Ovary (tissue), 10 donors: ENCODE measurements around the gene RNASE13. TPM values are rescaled to one million over a fixed set of nuclear protein-coding genes. Genes with fewer than 3 reads are reported as not detected.

ENCODE experiments used
- DNase-seq, 5 donors: peaks; one replicate each; pipeline ENCODE4 v3.0.0-alpha.2; 2019 to 2020
- H3K27ac ChIP-seq, 2 donors: fragments of 200-600 bp; one replicate each; pipeline versions ENCODE4 v1.5.1 to v1.8.0; 2019 to 2022
- H3K27me3 ChIP-seq: fragments of 200-600 bp; one replicate; pipeline ENCODE4 v1.8.0; 2022
- H3K36me3 ChIP-seq: fragments of 200-600 bp; sonication (generic); one replicate; pipeline ENCODE4 v1.5.1; 2019
- H3K4me1 ChIP-seq: one replicate; pipeline ENCODE4 v1.8.1; 2013; ENCODE audit warnings: mild to moderate bottlenecking, moderate library complexity; ENCODE audit not compliant: insufficient read depth
- H3K4me3 ChIP-seq: fragments of 200-600 bp; sonication (generic); one replicate; pipeline ENCODE4 v1.5.1; 2017
- H3K9me3 ChIP-seq, 2 donors: fragments of 200-600 bp in 1 of 2; sonication (generic) in 1 of 2; one replicate each; pipeline versions ENCODE4 v1.5.1 to v1.8.1; 2013 to 2019; ENCODE audit warnings: mild to moderate bottlenecking in 1 of 2, moderate library complexity in 1 of 2
- EP300 ChIP-seq: sonication (generic); formaldehyde crosslinking; IDR thresholded peaks from one replicate; pipeline ENCODE4 v1.6.1; 2017; ENCODE audit warnings: antibody characterized with exemption
- POLR2A ChIP-seq: fragments of 450-650 bp; IDR thresholded peaks from one replicate; pipeline ENCODE4 v1.6.1; 2017; ENCODE audit warnings: antibody characterized with exemption, mild to moderate bottlenecking, moderate library complexity
- WGBS, 3 donors: extraction: QIAGEN DNeasy Blood & Tissue Kit in 1 of 3; methylation state at CpG; one replicate each; pipeline versions ENCODE4 v1.1.5 to v1.1.7; 2013 to 2017; 5-methylcytosine and 5-hydroxymethylcytosine counted together
- intact Hi-C, 4 donors: fragments of 100-400 bp; cut with DNase I; formaldehyde crosslinking; loops; one replicate each; pipeline versions ENCODE4 v1.11.0 to v1.15.1; 2022 to 2023
- long read RNA-seq, 3 donors: library from polyadenylated mRNA in 2 of 3; unstranded in 2 of 3; transcript quantifications; one replicate each; pipeline ENCODE4 v2.0.0 and lab custom pipeline, GENCODE V29; 2021 to 2026
- polyA plus RNA-seq, 2 donors: library from polyadenylated mRNA; stranded (reverse); fragments of 200-250 nt in 1 of 2; fragments of 350-450 nt in 1 of 2; fragmentation: Illumina TruSeq in 1 of 2; extraction: RNeasy Lipid Tissue Mini Kit (QIAGEN cat#74804) in 1 of 2; gene quantifications; one replicate each; pipeline ENCODE4 v1.2.3, GENCODE V29; 2013 to 2014
- total RNA-seq, 7 donors: library from RNA; depleted of rRNA in 2 of 7; stranded (reverse); fragments of >200 nt in 2 of 7; fragmentation: NEBNext Ultra II Directional in 3 of 7; extraction: Animal tissue kit (Norgen Biotek cat#: 25700) in 3 of 7; gene quantifications; one replicate each; pipeline versions ENCODE4 v1.1.0 to v1.2.4, GENCODE V29; 2016 to 2023
- TF ChIP-seq, protein P1 (sequence below), 3 donors: fragments of 450-650 bp in 2 of 3; fragments of 200-600 bp in 1 of 3; IDR thresholded peaks; one replicate each; pipeline versions ENCODE4 v1.5.1 to v1.8.0; 2016 to 2022; ENCODE audit warnings: antibody characterized with exemption in 3 of 3, mild to moderate bottlenecking in 1 of 3
- donor health status: DM: no; HTN: no; CAD: no; lungs with moderate emphysema.
- donor health status: DM: no; HTN: no; CAD: no.
- donor health status: Bipolar disorder and iron deficiency.
- donor health status: DM: yes; HTN: yes; CAD: no.
- donor health status: DM: no; HTN: no; CAD: no.
- donor health status: DM: yes; HTN: yes; CAD: no.

Gene RNASE13, protein sequence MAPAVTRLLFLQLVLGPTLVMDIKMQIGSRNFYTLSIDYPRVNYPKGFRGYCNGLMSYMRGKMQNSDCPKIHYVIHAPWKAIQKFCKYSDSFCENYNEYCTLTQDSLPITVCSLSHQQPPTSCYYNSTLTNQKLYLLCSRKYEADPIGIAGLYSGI
- not detected for total RNA-seq
- polyA plus RNA-seq, result not detected
- long read RNA-seq, donor 1, result 0 reads
- long read RNA-seq, donor 2, result 0 reads
- long read RNA-seq, donor 3, result 0 reads

DNA sequence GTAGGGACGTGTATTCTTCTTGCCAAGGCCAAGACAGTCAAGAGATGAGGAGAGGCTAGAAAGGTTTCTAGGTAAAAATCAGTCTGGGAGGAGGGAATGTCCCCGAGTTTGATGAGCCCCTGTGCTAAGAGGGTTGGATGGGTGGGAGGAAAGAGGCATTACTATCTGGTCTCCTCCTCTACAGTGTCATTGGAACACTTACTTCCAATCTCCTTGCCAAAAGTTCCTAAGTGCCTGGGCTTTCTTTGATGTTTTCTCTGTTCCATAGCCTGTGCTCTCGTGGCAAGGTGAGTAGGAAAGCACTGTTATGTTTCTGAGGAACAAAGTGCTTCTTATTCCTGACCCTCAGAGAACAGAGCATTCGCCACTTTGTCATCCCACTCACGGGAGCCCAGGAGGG, at the start of gene RNASE13:
TSS of gene RNASE13 (minus strand) at position 101 of the 400 bp plus-strand sequence. CDS start 519 bp downstream, outside the sequence.
- Histone ChIP-seq H3K4me3 (no peak within 1 kb of the TSS), H3K36me3 (no peaks in the 10 kb centered on the region), H3K9me3 (no peaks in the 10 kb centered on the region), H3K27ac (peak within 1 kb of the TSS in 1 of 2 donors; percentile 44), H3K4me1 (peaks cover 25% of the 10 kb centered on the region), H3K27me3 (no peaks in the 10 kb centered on the region)
- no peak for TF ChIP-seq POLR2A
- TF ChIP-seq EP300, result no peak
- TF ChIP-seq, protein P1, sequence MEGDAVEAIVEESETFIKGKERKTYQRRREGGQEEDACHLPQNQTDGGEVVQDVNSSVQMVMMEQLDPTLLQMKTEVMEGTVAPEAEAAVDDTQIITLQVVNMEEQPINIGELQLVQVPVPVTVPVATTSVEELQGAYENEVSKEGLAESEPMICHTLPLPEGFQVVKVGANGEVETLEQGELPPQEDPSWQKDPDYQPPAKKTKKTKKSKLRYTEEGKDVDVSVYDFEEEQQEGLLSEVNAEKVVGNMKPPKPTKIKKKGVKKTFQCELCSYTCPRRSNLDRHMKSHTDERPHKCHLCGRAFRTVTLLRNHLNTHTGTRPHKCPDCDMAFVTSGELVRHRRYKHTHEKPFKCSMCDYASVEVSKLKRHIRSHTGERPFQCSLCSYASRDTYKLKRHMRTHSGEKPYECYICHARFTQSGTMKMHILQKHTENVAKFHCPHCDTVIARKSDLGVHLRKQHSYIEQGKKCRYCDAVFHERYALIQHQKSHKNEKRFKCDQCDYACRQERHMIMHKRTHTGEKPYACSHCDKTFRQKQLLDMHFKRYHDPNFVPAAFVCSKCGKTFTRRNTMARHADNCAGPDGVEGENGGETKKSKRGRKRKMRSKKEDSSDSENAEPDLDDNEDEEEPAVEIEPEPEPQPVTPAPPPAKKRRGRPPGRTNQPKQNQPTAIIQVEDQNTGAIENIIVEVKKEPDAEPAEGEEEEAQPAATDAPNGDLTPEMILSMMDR (IDR thresholded peaks at IDR 0.05), result no peak
- 32 to 39% (median 37%) methylated on average over 5 of the region's 5 CpGs for WGBS, 3 donors
- no peak for DNase-seq
- intact Hi-C loops, result no loop called here

DNA sequence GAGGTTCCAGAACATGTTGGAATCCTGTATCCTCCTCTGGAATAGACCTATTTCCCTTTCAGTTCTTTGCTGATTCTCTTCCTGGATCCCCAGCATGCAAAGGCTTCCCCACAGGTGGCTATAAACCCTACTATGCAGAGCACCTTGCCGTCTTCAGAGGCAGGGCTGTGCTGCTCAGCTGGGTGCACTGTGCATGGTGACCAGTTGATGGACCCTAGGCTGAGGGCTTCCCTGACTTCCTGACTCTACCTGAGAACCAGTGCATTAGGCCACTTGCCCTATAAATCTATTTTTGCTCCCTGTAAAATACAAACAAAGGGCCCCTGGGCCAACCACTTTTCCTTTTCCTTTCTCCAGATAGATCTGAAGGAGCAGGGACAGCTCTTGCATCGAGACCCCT, 49.8 kb upstream of the RNASE13 start:
- intact Hi-C loops, result no loop called here
- Histone ChIP-seq H3K9me3 (no peaks in the 10 kb centered on the region), H3K27ac (no peak overlapping the region), H3K36me3 (no peaks in the 10 kb centered on the region), H3K27me3 (no peaks in the 10 kb centered on the region), H3K4me3 (no peak overlapping the region), H3K4me1 (no peaks in the 10 kb centered on the region)
- no peak for DNase-seq
- WGBS, 3 donors, result 77 to 80% (median 80%) methylated on average over 2 of the region's 2 CpGs
- TF ChIP-seq EP300 (no peak), POLR2A (no peak)
- TF ChIP-seq, protein P1 (IDR thresholded peaks at IDR 0.05), result no peak

DNA sequence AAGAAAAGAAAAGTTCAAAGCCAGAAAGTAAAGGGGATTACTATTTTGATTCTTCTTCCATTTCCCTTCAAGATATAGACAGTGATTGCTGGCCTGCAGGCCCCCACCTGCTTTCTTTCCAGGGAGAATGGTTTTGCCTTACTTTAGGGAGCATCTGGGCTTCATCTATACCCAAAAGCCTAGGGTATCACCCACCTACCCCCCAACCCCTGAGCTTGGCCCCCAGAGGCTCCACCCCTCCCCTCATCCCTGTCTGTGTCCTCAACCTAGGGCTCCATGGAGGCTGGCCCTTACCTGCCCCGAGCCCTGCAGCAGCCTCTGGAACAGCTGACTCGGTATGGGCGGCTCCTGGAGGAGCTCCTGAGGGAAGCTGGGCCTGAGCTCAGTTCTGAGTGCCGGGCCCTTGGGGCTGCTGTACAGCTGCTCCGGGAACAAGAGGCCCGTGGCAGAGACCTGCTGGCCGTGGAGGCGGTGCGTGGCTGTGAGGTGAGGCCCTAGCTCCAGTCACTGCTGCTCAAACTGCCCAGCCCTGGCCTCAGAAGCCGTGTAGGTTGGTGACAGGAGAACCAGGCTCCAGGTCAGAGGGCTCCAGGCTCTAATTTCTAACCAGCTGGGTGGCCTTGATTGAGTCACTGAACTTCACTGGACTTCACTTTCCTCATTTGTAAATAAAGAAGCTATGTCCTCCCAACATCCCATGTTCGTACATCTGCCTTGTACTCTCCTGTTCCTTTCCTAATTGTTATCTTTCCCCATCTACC, 49.1 kb upstream of the RNASE13 start:
- 74 to 78% (median 78%) methylated on average over 5 to 11 of the region's 11 CpGs for WGBS, 3 donors
- Histone ChIP-seq H3K27me3 (no peaks in the 10 kb centered on the region), H3K4me3 (no peak overlapping the region), H3K27ac (no peak overlapping the region), H3K9me3 (no peaks in the 10 kb centered on the region), H3K36me3 (no peaks in the 10 kb centered on the region), H3K4me1 (no peaks in the 10 kb centered on the region)
- DNase-seq, result no peak
- no peak for TF ChIP-seq EP300
- TF ChIP-seq POLR2A, result no peak
- TF ChIP-seq, protein P1 (IDR thresholded peaks at IDR 0.05), result no peak
- intact Hi-C loops, result no loop called here

DNA sequence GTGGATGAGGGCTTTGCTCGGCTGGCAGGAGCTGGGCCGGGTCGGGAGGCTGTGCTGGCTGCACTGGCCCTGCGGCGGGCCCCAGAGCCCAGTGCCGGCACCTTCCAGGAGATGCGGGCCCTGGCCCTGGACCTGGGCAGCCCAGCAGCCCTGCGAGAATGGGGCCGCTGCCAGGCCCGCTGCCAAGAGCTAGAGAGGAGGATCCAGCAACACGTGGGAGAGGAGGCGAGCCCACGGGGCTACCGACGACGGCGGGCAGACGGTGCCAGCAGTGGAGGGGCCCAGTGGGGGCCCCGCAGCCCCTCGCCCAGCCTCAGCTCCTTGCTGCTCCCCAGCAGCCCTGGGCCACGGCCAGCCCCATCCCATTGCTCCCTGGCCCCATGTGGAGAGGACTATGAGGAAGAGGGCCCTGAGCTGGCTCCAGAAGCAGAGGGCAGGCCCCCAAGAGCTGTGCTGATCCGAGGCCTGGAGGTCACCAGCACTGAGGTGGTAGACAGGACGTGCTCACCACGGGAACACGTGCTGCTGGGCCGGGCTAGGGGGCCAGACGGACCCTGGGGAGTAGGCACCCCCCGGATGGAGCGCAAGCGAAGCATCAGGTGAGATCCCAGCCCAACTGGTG, 47.0 kb upstream of the RNASE13 start:
- intact Hi-C loops, result no loop called here
- no peak for DNase-seq
- Histone ChIP-seq H3K36me3 (no peaks in the 10 kb centered on the region), H3K27me3 (no peaks in the 10 kb centered on the region), H3K9me3 (no peaks in the 10 kb centered on the region), H3K4me1 (no peaks in the 10 kb centered on the region), H3K4me3 (no peak overlapping the region), H3K27ac (no peak overlapping the region)
- WGBS, 3 donors, result 74 to 77% (median 77%) methylated on average over 26 to 30 of the region's 30 CpGs
- TF ChIP-seq, protein P1 (IDR thresholded peaks at IDR 0.05), result no peak
- TF ChIP-seq EP300 (no peak), POLR2A (no peak)
